HUES6 (cell line): ENCODE results near the gene ZNRF3.
"Not testable (repeated sequence)": the region's sequence is repeated elsewhere in the genome, so short reads cannot be mapped to it uniquely, and the experiment has no call there.

Experiments
- H3K27ac ChIP-seq: 2 replicates; pipeline ENCODE4 v1.7.0; 2013; ENCODE audit warnings: low read depth, mild to moderate bottlenecking, low read length, inconsistent platforms
- H3K27me3 ChIP-seq: 2 replicates; pipeline ENCODE4 v1.6.1; 2013; ENCODE audit warnings: low read length; ENCODE audit not compliant: control insufficient read depth, insufficient read depth
- H3K36me3 ChIP-seq: 2 replicates; pipeline ENCODE4 v1.6.1; 2013; ENCODE audit warnings: low read length; ENCODE audit not compliant: control insufficient read depth, insufficient read depth
- H3K4me1 ChIP-seq: 2 replicates; pipeline ENCODE4 v1.6.1; 2013; ENCODE audit warnings: low read length; ENCODE audit not compliant: control insufficient read depth, insufficient read depth
- H3K4me3 ChIP-seq: 2 replicates; pipeline ENCODE4 v1.5.1; 2013; ENCODE audit warnings: low read depth, low read length
- H3K9ac ChIP-seq: one replicate; pipeline ENCODE4 v1.6.1; 2013; ENCODE audit warnings: mild to moderate bottlenecking, low read length
- H3K9me3 ChIP-seq: 2 replicates; pipeline ENCODE4 v1.6.1; 2013; ENCODE audit warnings: low read depth, low read length; ENCODE audit not compliant: control insufficient read depth, insufficient read depth

ZNRF3 gene

DNA sequence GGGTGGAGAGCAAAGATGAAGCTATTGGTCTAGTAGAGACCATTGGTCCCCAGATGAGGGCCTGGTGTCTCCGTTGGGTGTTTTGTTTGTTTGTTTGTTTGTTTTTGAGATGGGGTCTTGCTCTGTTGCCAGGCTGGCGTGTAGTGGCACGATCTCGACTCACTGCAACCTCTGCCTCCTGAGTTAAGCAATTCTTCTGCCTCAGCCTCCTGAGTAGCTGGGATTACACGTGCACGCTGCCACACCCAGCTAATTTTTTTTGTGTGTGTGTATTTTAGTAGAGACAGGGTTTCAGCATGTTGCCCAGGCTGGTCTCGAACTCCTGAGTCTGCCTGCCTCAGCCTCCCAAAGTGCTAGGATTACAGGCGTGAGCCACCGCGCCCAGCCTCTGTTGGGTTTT, 25.4 kb downstream of the ZNRF3 start:
- not testable (repeated sequence) for H3K9ac ChIP-seq, H3K27ac ChIP-seq, H3K36me3 ChIP-seq, H3K4me3 ChIP-seq, H3K9me3 ChIP-seq, H3K27me3 ChIP-seq
- peaks cover 48% of the 10 kb centered on the region for H3K4me1 ChIP-seq

DNA sequence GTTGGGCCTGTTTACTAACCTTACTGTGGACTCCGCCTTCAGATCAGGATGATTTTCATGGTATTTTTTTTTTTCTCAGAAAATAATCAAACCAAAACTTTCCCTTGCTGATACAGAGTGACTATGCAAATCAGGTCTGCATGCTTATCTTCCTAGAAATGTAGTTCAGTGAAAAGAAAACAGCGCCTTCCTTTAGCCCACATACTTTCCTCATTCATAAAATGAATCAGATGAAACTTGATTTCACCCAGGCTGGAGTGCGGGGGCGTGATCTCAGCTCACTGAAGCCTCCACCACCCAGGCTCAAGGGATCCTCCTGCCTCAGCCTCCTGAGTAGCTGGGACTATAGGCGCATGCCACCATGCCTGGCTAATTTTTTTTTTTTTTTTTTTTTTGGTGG, 26.0 kb downstream of the ZNRF3 start:
- Histone ChIP-seq H3K36me3 (0 out of 2 replicates have a peak, but pooled peaks cover 5% of the 10 kb centered on the region), H3K27ac (no peak overlapping the region), H3K27me3 (no peaks in the 10 kb centered on the region), H3K9ac (no peak overlapping the region), H3K4me1 (peaks cover 43% of the 10 kb centered on the region), H3K9me3 (no peaks in the 10 kb centered on the region), H3K4me3 (no peak overlapping the region)

DNA sequence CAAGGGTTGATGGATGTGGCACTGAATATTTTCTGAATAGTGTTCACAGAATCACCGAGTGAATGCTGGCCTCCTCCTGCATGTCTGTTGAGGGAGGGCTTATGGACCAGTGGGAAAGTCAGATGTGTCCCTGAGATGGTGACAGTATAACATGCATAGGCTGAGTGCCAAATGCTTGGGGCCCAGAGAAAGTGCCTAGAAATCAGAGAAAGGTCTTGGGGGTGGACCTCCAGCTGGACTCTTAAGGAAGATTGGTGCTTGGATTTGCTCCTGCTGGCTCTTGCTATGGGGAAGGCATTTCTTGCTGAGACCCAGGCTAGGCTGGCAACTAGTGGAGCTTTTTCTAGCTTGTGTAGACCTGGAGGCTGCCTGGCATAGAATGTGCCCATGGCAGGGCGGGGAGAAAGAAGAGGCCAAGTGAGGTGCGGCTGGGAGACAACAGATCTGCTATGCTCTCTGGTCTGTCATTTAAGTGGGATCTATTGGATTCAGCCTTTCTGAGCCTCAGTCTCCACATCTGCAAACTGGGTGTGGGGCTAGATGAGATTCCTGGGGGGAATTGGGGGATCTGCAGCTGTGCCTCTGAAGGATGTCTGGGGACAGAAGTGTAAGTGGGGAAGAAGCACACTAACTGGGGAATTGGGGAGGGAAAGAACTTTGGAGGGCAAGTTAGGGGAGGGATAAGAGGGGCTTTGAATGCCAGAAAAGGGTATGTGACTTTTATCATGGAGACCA, 27.4 kb downstream of the ZNRF3 start:
- H3K9ac ChIP-seq = no peak overlapping the region
- H3K4me3 ChIP-seq = no peak overlapping the region

DNA sequence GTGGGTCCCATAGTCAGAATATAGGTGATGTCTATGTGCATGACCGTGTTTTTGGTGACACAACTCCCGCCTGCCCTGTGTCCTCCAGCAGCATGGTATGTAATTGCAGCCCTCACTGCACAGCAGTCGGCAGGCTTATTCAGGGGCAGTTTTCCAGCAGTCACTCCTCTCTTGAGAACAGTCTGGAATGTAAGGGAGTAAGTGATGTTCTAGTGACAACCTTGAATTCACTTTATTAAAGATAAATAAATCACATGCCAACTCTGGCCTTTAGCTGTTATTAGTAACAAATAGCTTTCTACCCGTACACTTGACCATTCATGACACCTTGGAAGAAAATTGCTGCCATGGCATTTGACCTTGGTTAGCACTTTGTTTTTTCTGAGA, 27.9 kb downstream of the ZNRF3 start:
- Histone ChIP-seq H3K36me3 (0 out of 2 replicates have a peak, but pooled peaks cover 3% of the 10 kb centered on the region), H3K9me3 (no peaks in the 10 kb centered on the region), H3K4me3 (no peak overlapping the region), H3K27ac (peak overlapping the region; percentile 40; the same call in 1 of the 2 replicates), H3K27me3 (no peaks in the 10 kb centered on the region), H3K4me1 (peaks cover 30% of the 10 kb centered on the region), H3K9ac (no peak overlapping the region)

More for the DNA sequence above, 27.4 kb downstream of the ZNRF3 start:
- Histone ChIP-seq H3K27ac (no peak overlapping the region), H3K4me1 (peaks cover 31% of the 10 kb centered on the region), H3K36me3 (0 out of 2 replicates have a peak, but pooled peaks cover 5% of the 10 kb centered on the region), H3K27me3 (no peaks in the 10 kb centered on the region), H3K9me3 (no peaks in the 10 kb centered on the region)

DNA sequence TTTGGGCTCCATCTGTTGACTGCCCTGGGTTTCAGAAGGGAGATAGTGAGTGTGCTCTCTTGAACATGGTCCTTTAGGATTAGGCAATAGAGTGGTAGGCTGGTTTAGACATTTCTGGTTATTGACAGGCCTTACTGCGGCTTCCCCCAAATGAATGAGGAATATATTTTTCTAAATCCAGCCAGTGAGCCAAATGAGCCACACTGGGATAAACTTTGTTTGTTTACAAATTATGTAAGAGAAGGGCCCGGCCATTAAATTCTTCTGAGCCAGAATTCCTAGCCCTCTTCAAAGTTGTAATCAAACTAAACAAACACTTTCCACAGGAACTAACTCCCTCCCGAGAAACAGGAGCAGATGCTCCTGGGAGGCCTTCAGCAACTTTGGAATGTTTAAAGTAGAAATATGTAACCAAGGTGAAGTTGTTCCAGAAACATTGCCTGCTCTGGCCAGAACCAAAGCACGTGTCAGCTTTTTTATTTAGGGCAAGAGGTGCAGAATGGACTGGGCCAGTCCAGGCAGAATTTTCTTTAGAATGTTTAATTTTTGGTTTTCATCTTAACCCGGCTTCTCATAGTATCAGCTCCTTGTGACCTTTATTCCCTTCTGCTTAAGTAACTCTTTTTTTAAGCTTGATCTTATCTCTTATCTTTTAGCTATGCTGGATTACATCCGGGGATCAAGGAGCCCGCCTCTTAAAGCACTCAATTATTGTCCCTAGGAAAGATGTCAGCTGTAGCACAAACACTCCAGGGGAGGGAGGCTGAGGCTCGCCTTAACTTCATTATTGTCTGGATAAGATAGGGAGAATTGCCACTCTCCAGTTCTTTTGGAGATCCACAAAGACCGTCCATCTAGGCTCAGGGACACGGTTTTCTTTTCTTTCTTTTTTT, 28.7 kb downstream of the ZNRF3 start:
- H3K9me3 ChIP-seq = no peaks in the 10 kb centered on the region
- H3K4me3 ChIP-seq = no peak overlapping the region
- H3K27me3 ChIP-seq = no peaks in the 10 kb centered on the region
- peaks cover 36% of the 10 kb centered on the region for H3K4me1 ChIP-seq
- no peak overlapping the region for H3K9ac ChIP-seq
- peak overlapping the region; percentile 40; the same call in 1 of the 2 replicates for H3K27ac ChIP-seq
- no peaks in the 10 kb centered on the region for H3K36me3 ChIP-seq

DNA sequence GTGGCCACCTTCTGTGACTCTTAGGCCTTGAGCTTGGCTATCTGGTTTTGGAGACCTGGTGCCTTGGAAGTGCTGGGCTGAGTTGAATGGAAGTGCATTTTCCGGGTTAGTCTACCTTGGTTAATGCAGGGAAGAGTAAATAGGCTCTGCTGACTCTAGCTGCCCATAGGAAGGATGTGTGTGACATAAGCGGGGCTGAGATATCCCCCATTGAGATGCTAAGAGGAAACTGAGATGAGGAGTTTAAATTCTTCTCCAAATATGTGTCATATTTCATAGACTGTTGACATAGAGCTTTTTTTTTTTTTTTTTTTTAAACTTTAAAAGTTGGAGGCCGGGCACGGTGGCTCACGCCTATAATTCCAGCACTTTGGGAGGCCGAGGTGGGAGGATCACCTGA, 30.8 kb downstream of the ZNRF3 start:
- Histone ChIP-seq H3K36me3 (no peaks in the 10 kb centered on the region), H3K9me3 (no peaks in the 10 kb centered on the region), H3K27me3 (no peaks in the 10 kb centered on the region), H3K4me3 (no peak overlapping the region), H3K4me1 (peaks cover 49% of the 10 kb centered on the region), H3K27ac (no peak overlapping the region), H3K9ac (no peak overlapping the region)

DNA sequence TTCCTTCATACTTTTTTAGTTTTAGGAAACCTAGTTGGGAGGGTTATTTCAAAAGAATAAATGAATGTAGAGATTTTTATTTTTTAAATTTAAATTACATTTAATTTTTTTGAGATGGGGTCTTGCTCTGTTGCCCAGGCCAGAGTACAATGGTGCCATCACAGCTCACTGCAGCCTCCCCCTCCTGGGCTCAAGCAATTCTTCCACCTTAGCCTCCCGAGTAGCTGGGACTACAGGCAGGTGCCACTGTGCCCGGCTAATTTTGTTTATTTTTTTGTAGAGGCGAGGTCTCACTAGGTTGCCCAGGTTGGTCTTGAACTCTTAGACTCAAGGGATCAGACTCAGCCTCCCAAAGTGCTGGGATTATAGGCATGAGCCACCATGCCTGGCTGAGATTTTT, 32.6 kb downstream of the ZNRF3 start:
- Histone ChIP-seq H3K9ac (no peak overlapping the region), H3K4me1 (peaks cover 47% of the 10 kb centered on the region), H3K27ac (no peak overlapping the region), H3K36me3 (no peaks in the 10 kb centered on the region), H3K9me3 (no peaks in the 10 kb centered on the region), H3K27me3 (no peaks in the 10 kb centered on the region), H3K4me3 (no peak overlapping the region)

DNA sequence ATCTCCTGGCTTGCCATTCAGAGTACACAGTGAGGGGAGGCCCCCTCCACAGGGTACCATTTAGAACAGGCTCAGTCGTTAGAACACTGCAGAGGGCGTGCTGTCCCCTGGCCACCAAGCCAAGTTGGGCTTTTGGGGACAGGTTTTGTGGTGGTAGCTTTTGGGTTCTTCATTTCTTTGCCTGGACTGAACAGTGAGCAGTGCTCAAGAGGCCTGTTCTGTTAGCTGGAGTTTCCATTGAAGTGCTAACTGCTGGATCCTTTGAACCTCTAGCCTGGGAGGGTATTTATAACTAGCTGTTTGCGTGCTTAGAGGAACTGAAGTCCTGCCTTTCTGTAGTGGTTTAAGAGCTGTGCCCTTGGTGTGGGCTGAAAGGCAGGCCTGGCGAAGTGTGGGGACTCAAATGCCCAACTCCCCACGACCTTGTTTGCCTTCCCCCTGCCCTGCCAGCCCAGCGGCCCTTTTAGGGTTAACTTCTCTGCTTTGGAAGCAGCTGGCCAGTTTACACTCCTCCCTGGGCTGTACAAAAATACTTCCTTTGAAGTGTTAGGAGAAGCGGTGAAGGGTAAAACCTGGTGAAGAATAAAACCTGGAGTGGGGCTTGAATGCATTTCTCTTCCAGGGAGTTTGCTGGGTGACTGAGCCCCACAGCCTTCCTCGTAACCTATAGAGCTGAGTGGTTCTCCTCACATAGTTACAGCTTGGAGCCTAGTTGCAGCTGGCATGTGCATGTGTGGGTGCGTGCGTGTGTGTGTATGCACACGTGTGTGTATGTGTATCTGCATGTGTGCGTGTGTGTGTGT, 34.6 kb downstream of the ZNRF3 start:
- Histone ChIP-seq H3K4me3 (peak overlapping the region; percentile 30; the same call in 1 of the 2 replicates), H3K27me3 (no peaks in the 10 kb centered on the region), H3K9ac (peak overlapping the region; percentile 33)

DNA sequence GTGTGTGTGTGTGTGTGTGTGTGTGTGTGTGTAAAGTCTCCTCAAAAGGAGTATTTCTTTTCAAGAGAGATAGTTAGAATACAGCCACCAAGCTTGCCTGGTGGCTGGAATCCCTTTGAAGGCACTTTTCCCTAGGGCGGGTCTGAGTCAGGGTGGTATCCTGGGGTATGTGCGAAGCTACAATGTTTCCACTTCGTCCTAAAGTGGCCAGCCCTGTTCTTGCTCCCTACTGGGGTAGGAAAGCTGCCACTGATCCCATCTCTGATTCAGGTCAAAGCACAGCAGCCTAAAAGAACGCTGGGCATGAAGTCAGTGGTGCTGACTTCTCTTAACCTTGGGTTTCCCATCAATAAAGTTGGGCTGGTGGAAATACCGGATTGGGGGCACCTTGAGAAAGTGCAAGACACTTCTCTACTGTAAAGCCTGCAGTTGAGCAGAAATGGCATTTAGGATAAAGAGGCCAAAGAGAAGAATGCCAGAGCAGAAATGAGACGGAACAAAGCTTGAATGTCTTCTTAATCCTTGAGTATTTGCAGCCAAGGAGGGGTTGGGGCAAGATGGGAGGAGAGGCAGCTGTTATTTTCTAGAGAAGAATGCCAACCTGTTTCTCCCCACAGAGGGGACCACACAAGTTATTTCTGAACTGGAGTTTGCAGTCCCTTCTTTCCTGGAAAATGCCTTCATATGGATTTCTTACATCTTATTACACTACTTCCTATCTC, 35.3 kb downstream of the ZNRF3 start:
- Histone ChIP-seq H3K4me1 (peaks cover 55% of the 10 kb centered on the region), H3K9ac (peak overlapping the region; percentile 33), H3K9me3 (no peaks in the 10 kb centered on the region), H3K4me3 (peak overlapping the region; percentile 17; the same call in 1 of the 2 replicates), H3K27ac (no peak overlapping the region), H3K36me3 (no peaks in the 10 kb centered on the region), H3K27me3 (no peaks in the 10 kb centered on the region)

More for the DNA sequence above, 34.6 kb downstream of the ZNRF3 start:
- Histone ChIP-seq H3K4me1 (peaks cover 47% of the 10 kb centered on the region), H3K36me3 (no peaks in the 10 kb centered on the region), H3K27ac (no peak overlapping the region; the same call in 1 of the 2 replicates), H3K9me3 (no peaks in the 10 kb centered on the region)
